HepG2 (cell line): ENCODE data around the gene TMEM129. TPM values are rescaled to one million over a fixed set of nuclear protein-coding genes. Genes with fewer than 3 reads are reported as not detected.

ENCODE experiments used
- BCL6 ChIP-seq: IDR thresholded peaks from 2 replicates; pipeline ENCODE4 v1.6.1; 2016; ENCODE audit warnings: missing genetic modification reagents, missing compliant biosample characterization
- MAZ ChIP-seq, 2 experiments: sonication (generic) in 1 of 2; formaldehyde crosslinking in 1 of 2; IDR thresholded peaks; 2 replicates each; pipeline versions ENCODE4 v1.5.0 to v1.6.1; 2012 to 2020; ENCODE audit warnings: low read depth in 2 of 2, mild to moderate bottlenecking in 2 of 2, borderline replicate concordance in 1 of 2, improper control_type of control experiment in 1 of 2, low read length in 1 of 2, missing genetic modification reagents in 1 of 2, moderate library complexity in 1 of 2
- MED13 ChIP-seq: sonication (generic); formaldehyde crosslinking; IDR thresholded peaks from 2 replicates; pipeline ENCODE4 v1.5.0; 2020; ENCODE audit warnings: missing genetic modification reagents
- SIN3B ChIP-seq: fragments of 150-350 bp; IDR thresholded peaks from 2 replicates; pipeline ENCODE4 v1.6.1; 2014; ENCODE audit warnings: low read length
- SKI ChIP-seq: fragments of 450-650 bp; IDR thresholded peaks from one replicate; pipeline ENCODE4 v1.6.1; 2018; ENCODE audit warnings: mild to moderate bottlenecking; ENCODE audit not compliant: partially characterized antibody
- SP4 ChIP-seq: sonication (generic); formaldehyde crosslinking; IDR thresholded peaks from 2 replicates; pipeline ENCODE4 v1.8.1; 2023; ENCODE audit warnings: mild to moderate bottlenecking, missing genetic modification reagents
- ZFP36L1 ChIP-seq: sonication (generic); formaldehyde crosslinking; IDR thresholded peaks from 2 replicates; pipeline ENCODE4 v1.8.0; 2022; ENCODE audit warnings: mild to moderate bottlenecking, missing genetic modification reagents, moderate library complexity
- ZIK1 ChIP-seq: sonication (generic); formaldehyde crosslinking; IDR thresholded peaks from 2 replicates; pipeline ENCODE4 v1.5.0; 2020; ENCODE audit warnings: mild to moderate bottlenecking, low read depth, missing genetic modification reagents, borderline replicate concordance
- ZNF331 ChIP-seq: sonication (generic); formaldehyde crosslinking; IDR thresholded peaks from 2 replicates; pipeline ENCODE4 v1.4.0; 2020; ENCODE audit warnings: missing genetic modification reagents
- ZNF337 ChIP-seq: sonication (generic); formaldehyde crosslinking; IDR thresholded peaks from 2 replicates; pipeline ENCODE4 v1.5.1; 2020; ENCODE audit warnings: missing genetic modification reagents, low read depth, mild to moderate bottlenecking, borderline replicate concordance
- ZNF552 ChIP-seq: sonication (generic); formaldehyde crosslinking; IDR thresholded peaks from 2 replicates; pipeline ENCODE4 v1.9.0; 2022; ENCODE audit warnings: missing genetic modification reagents, mild to moderate bottlenecking, borderline replicate concordance
- ZNF747 ChIP-seq: sonication (generic); formaldehyde crosslinking; IDR thresholded peaks from 2 replicates; pipeline ENCODE4 v1.8.1; 2023; ENCODE audit warnings: missing genetic modification reagents, mild to moderate bottlenecking, borderline replicate concordance
- ZNF792 ChIP-seq: IDR thresholded peaks from 2 replicates; pipeline ENCODE4 v1.6.1; 2016
- ZNF891 ChIP-seq: sonication (generic); formaldehyde crosslinking; IDR thresholded peaks from 2 replicates; pipeline ENCODE4 v1.5.0; 2020; ENCODE audit warnings: mild to moderate bottlenecking, missing genetic modification reagents
- polyA plus RNA-seq, 8 experiments: library from polyadenylated mRNA; depleted of rRNA in 3 of 8; stranded (reverse) in 7 of 8; unstranded in 1 of 8; fragments of >200 nt; fragmentation: Illumina TruSeq in 4 of 8; extraction: Trizol in 4 of 8; gene quantifications; 2 replicates each; pipeline versions ENCODE4 v1.2.1 to v1.2.3, GENCODE V29; 2011 to 2016; ENCODE audit warnings: low read depth in 4 of 8, missing spikeins in 1 of 8, mixed read lengths in 1 of 8; ENCODE audit not compliant: insufficient read depth in 1 of 8
- total RNA-seq, 5 experiments: library from RNA; depleted of rRNA; stranded (reverse); fragments of >200 nt; fragmentation: Illumina TruSeq; extraction: Trizol; gene quantifications; 2 replicates each; pipeline ENCODE4 v1.2.3, GENCODE V29; 2016; ENCODE audit warnings: low read depth in 1 of 5
- TF ChIP-seq, protein P1 (sequence below): IDR thresholded peaks from 2 replicates; pipeline ENCODE4 v1.6.1; 2012; ENCODE audit warnings: inconsistent platforms
- TF ChIP-seq, protein P2 (sequence below): sonication (generic); formaldehyde crosslinking; IDR thresholded peaks from one replicate; pipeline ENCODE4 v1.5.1; 2020; ENCODE audit warnings: mild to moderate bottlenecking, missing genetic modification reagents; ENCODE audit errors: not compliant biosample characterization
- TF ChIP-seq, protein P3 (sequence below): sonication (generic); formaldehyde crosslinking; IDR thresholded peaks from 2 replicates; pipeline ENCODE4 v1.4.0; 2020; ENCODE audit warnings: missing genetic modification reagents

Gene TMEM129
- total and polyA plus RNA-seq, 2 of the 13 experiments (the other 11 are each of a cell fraction or from before 2014, with no cell fraction given): 19.0 to 25.8 TPM

- 0 out of 2 replicates have a peak, but pooled peaks have one; percentile 22 for TF ChIP-seq SP4
- no peak for TF ChIP-seq ZNF747
- no peak for TF ChIP-seq SIN3B
- TF ChIP-seq ZNF792 (CRISPR knock-in tag): no peak
- TF ChIP-seq ZNF337 (CRISPR knock-in tag): no peak
- no peak for TF ChIP-seq ZNF891
- no peak; the same call in 1 of the 2 replicates for TF ChIP-seq ZIK1 (CRISPR knock-in tag)
- no peak for TF ChIP-seq ZNF331 (CRISPR knock-in tag)
- no peak for TF ChIP-seq MED13 (CRISPR knock-in tag)
- TF ChIP-seq, protein P1, sequence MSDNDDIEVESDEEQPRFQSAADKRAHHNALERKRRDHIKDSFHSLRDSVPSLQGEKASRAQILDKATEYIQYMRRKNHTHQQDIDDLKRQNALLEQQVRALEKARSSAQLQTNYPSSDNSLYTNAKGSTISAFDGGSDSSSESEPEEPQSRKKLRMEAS: peak; percentile 74
- TF ChIP-seq MAZ (IDR thresholded peaks at IDR 0.05; ENCODE audit: borderline replicate concordance, low read depth, low read length): no peak
- peak; percentile 68; the same call in 1 of the 2 replicates for TF ChIP-seq MAZ (CRISPR knock-in tag; IDR thresholded peaks at IDR 0.05; ENCODE audit: low read depth)
- peak; percentile 34 for TF ChIP-seq SKI
- TF ChIP-seq, protein P2, sequence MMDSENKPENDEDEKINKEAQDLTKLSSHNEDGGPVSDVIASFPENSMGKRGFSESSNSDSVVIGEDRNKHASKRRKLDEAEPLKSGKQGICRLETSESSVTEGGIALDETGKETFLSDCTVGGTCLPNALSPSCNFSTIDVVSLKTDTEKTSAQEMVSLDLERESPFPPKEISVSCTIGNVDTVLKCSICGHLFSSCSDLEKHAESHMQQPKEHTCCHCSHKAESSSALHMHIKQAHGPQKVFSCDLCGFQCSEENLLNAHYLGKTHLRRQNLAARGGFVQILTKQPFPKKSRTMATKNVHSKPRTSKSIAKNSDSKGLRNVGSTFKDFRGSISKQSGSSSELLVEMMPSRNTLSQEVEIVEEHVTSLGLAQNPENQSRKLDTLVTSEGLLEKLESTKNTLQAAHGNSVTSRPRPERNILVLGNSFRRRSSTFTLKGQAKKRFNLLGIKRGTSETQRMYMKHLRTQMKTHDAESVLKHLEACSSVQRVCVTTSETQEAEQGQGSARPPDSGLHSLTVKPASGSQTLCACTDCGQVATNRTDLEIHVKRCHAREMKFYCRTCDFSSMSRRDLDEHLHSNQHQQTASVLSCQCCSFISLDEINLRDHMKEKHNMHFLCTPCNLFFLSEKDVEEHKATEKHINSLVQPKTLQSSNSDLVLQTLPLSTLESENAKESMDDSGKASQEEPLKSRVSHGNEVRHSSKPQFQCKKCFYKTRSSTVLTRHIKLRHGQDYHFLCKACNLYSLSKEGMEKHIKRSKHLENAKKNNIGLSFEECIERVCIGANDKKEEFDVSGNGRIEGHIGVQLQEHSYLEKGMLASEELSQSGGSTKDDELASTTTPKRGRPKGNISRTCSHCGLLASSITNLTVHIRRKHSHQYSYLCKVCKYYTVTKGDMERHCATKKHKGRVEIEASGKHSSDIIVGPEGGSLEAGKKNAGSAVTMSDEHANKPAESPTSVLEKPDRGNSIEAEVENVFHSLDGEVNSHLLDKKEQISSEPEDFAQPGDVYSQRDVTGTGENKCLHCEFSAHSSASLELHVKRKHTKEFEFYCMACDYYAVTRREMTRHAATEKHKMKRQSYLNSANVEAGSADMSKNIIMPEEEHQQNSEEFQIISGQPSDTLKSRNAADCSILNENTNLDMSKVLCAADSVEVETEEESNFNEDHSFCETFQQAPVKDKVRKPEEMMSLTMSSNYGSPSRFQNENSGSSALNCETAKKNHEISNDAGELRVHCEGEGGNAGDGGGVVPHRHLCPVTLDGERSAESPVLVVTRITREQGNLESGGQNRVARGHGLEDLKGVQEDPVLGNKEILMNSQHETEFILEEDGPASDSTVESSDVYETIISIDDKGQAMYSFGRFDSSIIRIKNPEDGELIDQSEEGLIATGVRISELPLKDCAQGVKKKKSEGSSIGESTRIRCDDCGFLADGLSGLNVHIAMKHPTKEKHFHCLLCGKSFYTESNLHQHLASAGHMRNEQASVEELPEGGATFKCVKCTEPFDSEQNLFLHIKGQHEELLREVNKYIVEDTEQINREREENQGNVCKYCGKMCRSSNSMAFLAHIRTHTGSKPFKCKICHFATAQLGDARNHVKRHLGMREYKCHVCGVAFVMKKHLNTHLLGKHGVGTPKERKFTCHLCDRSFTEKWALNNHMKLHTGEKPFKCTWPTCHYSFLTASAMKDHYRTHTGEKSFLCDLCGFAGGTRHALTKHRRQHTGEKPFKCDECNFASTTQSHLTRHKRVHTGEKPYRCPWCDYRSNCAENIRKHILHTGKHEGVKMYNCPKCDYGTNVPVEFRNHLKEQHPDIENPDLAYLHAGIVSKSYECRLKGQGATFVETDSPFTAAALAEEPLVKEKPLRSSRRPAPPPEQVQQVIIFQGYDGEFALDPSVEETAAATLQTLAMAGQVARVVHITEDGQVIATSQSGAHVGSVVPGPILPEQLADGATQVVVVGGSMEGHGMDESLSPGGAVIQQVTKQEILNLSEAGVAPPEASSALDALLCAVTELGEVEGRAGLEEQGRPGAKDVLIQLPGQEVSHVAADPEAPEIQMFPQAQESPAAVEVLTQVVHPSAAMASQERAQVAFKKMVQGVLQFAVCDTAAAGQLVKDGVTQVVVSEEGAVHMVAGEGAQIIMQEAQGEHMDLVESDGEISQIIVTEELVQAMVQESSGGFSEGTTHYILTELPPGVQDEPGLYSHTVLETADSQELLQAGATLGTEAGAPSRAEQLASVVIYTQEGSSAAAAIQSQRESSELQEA: no peak
- TF ChIP-seq ZNF552: no peak
- no peak for TF ChIP-seq BCL6 (CRISPR knock-in tag)
- TF ChIP-seq ZFP36L1 (CRISPR knock-in tag): no peak
- TF ChIP-seq, protein P3, sequence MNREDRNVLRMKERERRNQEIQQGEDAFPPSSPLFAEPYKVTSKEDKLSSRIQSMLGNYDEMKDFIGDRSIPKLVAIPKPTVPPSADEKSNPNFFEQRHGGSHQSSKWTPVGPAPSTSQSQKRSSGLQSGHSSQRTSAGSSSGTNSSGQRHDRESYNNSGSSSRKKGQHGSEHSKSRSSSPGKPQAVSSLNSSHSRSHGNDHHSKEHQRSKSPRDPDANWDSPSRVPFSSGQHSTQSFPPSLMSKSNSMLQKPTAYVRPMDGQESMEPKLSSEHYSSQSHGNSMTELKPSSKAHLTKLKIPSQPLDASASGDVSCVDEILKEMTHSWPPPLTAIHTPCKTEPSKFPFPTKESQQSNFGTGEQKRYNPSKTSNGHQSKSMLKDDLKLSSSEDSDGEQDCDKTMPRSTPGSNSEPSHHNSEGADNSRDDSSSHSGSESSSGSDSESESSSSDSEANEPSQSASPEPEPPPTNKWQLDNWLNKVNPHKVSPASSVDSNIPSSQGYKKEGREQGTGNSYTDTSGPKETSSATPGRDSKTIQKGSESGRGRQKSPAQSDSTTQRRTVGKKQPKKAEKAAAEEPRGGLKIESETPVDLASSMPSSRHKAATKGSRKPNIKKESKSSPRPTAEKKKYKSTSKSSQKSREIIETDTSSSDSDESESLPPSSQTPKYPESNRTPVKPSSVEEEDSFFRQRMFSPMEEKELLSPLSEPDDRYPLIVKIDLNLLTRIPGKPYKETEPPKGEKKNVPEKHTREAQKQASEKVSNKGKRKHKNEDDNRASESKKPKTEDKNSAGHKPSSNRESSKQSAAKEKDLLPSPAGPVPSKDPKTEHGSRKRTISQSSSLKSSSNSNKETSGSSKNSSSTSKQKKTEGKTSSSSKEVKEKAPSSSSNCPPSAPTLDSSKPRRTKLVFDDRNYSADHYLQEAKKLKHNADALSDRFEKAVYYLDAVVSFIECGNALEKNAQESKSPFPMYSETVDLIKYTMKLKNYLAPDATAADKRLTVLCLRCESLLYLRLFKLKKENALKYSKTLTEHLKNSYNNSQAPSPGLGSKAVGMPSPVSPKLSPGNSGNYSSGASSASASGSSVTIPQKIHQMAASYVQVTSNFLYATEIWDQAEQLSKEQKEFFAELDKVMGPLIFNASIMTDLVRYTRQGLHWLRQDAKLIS: no peak
These were observed 37.2 kb downstream of the TMEM129 start, which contains the start of gene FAM53A (continued) for GRCh38 chr4:1683736-1684505.
